Stimulated activated naive CD4-positive, alpha-beta T cell (primary cell): ENCODE data around the gene CSRP1.
"Not testable (repeated sequence)": the region's sequence is repeated elsewhere in the genome, so short reads cannot be mapped to it uniquely, and the experiment has no call there.

ENCODE experiments used
- DNase-seq, 6 experiments: peaks; one replicate each; lab custom pipeline; 2025; lab: John Stamatoyannopoulos, UW

CSRP1 gene

DNA sequence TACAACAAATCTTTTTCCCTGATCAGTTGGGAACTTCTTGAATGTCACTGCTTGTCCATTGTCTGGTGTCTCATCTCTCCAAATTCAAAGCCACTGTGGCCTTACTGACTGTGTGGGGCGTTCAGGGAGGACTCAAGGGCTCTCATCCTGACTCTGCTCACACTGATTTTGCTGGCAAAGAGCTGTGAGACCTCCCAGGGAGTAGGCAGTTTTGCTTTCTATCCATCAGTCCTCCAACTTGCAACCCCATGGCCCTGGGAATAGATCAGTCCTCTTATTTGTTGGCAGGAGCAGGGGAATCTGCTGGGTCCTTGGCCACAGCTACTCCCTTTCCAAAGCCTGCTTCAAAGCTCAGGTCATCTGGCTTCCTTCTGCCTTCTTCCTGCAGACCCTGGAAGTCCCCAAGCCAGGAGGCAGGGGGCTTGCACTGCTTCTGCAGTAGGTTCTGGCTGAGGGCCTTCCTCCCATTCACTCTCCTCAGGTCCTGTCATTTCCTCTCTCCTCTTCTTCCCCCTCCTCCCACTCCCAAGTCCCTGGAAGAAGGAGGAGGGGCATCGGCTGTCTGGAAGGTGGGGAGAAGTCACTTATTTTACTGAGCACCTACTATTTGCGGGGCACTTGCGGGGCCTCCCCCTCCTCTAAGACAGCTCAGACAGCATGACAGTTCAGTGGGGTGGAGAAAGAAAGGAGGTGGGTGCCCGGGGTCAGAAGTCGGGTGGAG is 31.1 kb upstream of the CSRP1 start:
- no peak for DNase-seq

DNA sequence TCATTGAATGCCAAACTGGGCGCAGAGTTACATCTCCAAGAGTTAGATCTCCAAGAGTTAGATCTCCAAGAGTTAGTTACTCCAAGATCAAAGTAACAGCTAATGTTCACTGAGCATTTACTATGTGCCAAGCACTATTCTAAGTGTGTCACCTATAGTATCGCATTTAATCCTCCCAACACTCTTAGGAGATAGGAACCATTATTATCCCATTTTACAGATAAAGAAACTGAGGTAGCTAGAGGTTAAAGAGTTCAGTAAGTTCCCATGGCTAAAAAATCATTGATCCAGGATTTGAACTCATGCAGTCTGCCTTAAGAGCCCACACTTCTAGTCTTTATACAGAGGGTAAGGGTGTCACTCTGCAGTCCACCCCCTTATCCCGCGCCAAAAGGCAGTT is 30.5 kb upstream of the CSRP1 start:
- no peak for DNase-seq

GRCh38 chr1:201537028-201537427 is 30.1 kb upstream of the CSRP1 start:
- no peak for DNase-seq

GRCh38 chr1:201536558-201536957 is 29.6 kb upstream of the CSRP1 start:
- DNase-seq = no peak

- no peak for DNase-seq
Measured at GRCh38 chr1:201535919-201536245, 29.0 kb upstream of the CSRP1 start.

DNA sequence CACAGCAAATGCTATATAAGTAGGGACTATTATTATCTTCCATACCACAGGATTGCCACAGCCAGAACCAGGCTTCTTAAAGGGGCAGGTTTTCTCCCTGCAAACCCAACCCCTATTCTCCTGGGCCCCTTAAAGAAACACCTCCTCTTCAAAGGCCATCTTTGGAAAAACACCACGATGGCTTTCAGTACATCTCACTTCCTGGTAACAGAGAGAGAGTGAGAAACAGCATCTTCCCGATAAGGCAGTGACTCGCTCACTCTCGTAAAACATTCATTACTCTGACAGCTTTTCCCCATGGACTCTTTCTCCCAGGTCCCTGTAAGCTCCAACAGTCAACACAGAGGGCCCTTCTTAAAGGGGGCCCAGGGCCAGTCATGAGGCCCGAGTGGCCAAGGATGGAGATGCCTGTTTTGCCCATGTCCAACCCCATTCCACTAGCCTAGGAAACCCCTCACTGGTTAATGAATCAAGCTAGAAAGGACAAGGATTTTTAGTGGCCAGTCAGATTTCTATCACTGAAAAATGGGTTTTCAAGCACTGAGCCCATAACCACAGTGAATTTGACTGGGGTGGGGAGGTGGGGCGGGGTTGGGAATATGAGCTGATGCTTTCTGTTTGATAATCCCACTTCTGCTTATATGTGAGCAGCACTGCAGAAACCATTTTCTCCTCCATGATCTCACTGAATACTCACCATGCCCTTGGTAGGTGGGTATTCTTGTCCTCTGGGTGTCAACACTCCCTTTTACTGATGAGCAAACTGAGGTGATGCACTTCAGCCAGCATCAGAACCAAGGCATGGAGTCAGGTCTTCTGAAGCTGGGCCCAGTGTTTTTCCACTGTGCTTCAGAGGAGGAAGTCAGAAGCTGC is 28.4 kb upstream of the CSRP1 start:
- DNase-seq = no peak

- DNase-seq = no peak
Measured at GRCh38 chr1:201533836-201534235, 26.9 kb upstream of the CSRP1 start.

DNA sequence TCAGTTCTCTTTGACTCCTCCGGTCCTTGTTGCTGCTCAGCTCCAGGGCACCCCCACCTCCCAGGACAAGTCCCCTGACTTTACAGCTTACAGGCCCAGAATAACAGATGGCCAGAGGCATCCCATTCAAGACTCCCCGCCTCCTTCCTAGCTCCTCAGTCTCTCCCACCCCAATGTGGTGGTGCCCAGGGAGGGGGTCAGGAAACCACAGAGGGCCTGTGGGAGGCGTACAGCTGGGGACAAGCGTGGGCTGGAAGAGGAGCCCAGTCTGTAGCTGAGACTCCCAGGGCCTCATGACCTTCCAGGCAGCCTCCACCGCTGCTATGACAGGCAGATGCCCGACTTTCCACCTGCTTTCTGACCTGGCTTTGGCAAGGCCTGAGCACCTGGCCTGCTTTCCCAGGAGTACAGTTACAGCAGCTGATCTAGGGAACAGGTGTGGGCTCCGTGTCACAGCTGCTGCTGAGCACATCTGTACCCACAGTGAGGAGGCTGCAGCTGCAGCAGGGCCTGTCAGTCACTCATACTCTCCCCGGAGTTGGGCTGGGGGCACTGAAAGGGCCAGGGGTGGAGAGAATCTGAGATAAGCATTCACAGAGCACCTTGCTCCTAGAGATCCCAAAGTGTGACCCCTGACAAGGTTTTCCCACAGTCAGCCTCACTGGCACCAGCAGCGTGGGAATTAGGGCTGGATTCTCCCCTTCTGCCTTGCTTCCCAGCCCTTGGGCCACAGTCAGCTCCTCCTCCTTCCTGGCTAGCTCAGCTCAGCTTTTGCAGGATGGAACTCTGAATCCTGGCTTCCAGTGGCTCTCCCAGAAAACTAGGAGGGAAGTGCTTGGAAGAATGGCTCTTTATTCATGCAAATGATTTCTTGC is 24.9 kb upstream of the CSRP1 start:
- no peak for DNase-seq

DNA sequence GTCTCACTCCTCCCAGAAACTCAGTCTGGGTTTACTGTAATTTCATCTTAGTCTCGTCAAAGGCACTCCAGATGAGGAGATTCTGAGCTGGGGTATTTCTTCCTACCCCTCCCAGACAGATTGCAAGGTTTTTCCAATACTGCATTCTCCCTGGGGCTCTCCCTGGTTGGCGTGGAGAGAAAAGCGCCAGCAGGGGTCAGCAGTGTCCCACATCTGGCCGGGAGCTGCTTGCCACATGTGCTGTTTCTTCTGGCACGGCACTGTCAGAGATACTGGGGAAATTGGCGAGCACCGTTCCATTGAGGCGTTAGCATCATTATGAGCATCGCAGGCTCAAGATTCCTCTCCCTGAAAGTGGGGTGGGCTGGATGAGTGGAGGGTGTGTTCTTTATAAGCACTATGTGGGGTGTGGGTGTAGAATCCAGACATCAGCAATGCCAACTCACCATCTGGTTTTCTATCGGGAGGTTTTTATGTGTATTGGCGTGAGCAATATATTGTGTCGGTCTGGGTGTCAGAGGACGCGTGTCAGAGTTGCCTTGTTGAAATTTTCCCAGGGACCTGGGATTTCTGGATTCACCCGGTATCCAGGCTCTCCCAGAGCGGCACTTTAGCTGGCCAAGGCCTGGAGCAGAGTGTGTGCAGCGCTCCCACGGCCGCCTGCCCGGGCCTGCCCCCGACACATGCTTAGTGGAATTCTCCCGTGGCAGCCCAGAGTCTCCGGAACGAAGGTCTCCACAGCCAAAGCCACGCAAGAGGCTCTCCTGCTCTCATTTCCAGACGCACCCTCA is 24.0 kb upstream of the CSRP1 start:
- DNase-seq = no peak

- DNase-seq = no peak
Measured at GRCh38 chr1:201528631-201529252, 21.8 kb upstream of the CSRP1 start.

- no peak for DNase-seq
Measured at GRCh38 chr1:201527879-201528278, 21.0 kb upstream of the CSRP1 start.

- no peak for DNase-seq
Measured at GRCh38 chr1:201525193-201525778, 18.4 kb upstream of the CSRP1 start.

GRCh38 chr1:201520046-201520575 is 13.2 kb upstream of the CSRP1 start:
- not testable (repeated sequence) for DNase-seq

GRCh38 chr1:201518071-201518470 is 11.1 kb upstream of the CSRP1 start:
- DNase-seq = no peak

DNA sequence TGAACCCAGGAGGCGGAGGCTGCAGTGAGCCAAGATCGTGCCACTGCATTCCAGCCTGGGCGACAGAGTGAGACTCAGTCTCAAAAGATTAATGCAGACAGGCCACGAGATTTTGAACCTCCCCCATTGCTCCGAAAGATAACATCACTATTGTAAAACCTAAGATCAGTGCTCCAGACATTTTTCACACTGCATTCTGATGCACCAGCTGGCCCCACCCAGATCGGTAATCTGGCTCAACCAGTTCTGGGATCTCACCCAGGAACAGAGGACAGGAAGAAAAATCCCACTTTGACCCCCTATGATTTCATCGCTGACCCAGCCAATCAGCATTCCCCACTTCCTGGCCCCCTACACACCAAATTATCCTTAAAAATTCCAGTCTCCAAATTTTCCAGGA is 10.7 kb upstream of the CSRP1 start:
- DNase-seq = no peak

DNA sequence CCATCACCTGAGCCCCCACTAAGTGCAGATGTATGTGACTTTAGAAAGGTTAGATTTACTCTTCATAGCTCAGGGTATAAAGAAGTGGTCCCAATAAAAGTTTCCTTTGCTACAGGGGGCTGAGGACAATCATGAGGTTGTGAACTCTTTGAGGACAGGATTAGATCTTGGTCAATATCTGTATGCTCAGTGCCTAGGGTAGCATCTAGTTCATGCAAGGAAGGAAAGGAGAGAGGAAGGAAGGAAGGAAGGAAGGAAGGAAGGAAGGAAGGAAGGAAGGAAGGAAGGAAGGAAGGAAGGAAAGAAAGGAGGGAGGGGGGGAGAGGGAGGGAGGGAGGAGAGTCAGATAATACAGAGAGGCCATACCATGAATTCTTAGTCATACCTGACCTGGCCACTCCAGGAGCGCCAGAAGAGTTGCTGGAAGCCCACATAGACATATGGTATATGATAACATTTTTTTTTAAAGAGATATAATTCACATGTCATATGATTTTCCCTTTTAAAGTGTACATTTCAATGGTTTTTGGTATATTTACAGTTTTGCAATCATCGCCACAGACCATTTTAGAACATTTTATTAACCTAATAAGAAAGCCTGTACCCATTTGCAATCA is 9.7 kb upstream of the CSRP1 start:
- no peak for DNase-seq

DNA sequence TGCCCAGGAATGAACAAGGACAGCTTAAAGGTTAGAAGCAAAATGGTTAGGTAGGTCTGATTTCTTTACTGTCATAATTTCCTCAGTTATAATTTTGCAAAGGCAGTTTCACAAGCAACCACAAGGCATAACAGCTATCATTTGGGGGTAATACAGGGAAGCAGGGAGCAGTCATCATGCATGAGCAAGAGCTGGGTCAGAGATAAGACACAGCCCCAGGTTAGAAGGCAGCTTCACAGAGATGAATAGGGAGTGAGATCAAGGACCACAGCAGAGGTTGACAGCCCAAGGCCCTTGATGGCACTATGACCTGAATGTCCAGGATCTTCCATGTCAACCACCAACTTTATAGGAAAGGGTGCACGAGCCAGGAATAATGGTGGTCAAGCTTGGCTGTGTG is 9.0 kb upstream of the CSRP1 start:
- no peak for DNase-seq

DNA sequence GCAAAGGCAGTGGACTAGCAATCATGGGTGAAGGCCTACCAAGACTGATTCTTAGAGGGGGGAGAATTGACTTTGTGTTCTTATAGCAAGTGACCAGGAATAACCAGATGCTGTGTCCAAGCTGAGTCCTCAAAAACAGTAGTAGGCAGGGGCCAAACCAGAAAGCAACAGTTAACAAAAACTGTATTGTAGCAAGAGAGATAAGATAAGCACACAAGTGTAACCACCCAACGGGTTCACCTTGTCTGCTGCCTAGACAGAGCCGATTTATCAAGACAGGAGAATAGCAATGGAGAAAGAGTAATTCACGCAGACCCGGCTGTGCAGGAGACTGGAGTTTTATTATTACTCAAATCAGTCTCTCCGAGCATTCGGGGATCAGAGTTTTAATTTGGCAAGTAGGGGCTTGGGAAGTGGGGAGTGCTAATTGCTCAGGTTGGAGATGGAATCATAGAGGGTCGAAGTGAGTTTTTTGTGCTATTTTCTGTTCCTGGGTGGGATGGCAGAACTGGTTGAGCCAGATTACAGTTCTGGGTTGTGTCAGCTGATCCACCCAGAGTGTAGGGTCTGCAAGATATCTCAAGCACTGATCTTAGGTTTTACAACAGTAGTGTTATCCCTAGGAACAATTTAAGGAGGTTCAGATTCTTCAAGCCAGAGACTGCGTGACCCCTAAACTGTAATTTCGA is 8.3 kb upstream of the CSRP1 start:
- DNase-seq = no peak

DNA sequence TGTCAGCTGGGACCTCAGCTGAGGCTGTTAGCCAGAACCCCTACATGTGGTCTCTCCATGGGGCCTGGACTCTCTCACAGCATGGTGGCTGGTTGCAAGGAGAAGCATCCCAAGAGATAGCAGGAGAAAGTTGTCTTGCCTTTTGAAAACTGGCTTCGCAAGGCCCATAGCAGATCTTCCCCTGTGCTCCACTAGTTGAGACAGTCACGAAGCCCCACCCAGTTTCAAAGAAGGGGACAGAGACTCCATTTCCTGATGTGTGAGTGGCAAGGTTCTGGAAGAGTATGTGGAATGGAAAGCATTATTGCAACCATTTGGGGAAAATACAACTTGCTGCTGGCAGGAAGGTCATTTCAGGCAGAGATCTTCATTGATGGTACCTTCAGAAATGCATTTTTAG is 7.5 kb upstream of the CSRP1 start:
- DNase-seq = no peak
